Measurements from ENCODE around the gene ADAM12.

GRCh38 chr10:126226205-126226604 lies 162.1 kb downstream of the ADAM12 start:
- no peak for TF ChIP-seq POLR2A (IDR thresholded peaks at IDR 0.05)
- TF ChIP-seq CTCF (IDR thresholded peaks at IDR 0.05): no peak

Data from uterus (tissue), 2 donors.